Lower leg skin (tissue), 3 donors: Measurements from ENCODE around the gene GRIN2A.

Source experiments
- POLR2A ChIP-seq, 2 donors: fragments of 450-650 bp; IDR thresholded peaks; one replicate each; pipeline ENCODE4 v1.6.1; 2016 to 2017; ENCODE audit warnings: antibody characterized with exemption in 2 of 2, mild to moderate bottlenecking in 1 of 2, moderate library complexity in 1 of 2
- TF ChIP-seq, protein P1 (sequence below), 3 donors: fragments of 450-650 bp; IDR thresholded peaks; one replicate each; pipeline ENCODE4 v1.5.1; 2016; ENCODE audit warnings: antibody characterized with exemption in 3 of 3, mild to moderate bottlenecking in 3 of 3, moderate library complexity in 2 of 3

DNA sequence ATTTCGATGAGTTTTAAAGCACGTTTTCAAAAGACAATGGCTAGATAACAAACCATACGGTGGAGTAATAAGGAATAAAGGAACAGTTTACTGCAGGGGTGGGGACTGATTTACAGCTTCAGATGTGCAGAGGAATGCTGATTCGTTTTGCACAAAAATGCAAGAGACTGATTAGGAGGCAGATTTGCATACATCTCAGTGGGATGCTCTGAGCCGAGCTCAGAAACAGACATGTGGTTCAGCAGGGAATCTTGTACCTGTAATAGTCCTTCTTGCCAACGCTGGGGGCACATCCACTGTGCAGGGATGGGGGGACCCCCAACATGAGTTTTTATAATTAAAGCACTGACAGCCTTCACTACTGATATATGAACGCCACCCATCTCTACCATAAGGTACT is 308.0 kb downstream of the GRIN2A start:
- TF ChIP-seq, protein P1, sequence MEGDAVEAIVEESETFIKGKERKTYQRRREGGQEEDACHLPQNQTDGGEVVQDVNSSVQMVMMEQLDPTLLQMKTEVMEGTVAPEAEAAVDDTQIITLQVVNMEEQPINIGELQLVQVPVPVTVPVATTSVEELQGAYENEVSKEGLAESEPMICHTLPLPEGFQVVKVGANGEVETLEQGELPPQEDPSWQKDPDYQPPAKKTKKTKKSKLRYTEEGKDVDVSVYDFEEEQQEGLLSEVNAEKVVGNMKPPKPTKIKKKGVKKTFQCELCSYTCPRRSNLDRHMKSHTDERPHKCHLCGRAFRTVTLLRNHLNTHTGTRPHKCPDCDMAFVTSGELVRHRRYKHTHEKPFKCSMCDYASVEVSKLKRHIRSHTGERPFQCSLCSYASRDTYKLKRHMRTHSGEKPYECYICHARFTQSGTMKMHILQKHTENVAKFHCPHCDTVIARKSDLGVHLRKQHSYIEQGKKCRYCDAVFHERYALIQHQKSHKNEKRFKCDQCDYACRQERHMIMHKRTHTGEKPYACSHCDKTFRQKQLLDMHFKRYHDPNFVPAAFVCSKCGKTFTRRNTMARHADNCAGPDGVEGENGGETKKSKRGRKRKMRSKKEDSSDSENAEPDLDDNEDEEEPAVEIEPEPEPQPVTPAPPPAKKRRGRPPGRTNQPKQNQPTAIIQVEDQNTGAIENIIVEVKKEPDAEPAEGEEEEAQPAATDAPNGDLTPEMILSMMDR (IDR thresholded peaks at IDR 0.05) = no peak
- no peak for TF ChIP-seq POLR2A (IDR thresholded peaks at IDR 0.05)
